Measurements from ENCODE around the gene WNT3A.

GRCh38 chr1:228073857-228074545 is 67.2 kb downstream of the WNT3A start:
- TF ChIP-seq, protein P1, sequence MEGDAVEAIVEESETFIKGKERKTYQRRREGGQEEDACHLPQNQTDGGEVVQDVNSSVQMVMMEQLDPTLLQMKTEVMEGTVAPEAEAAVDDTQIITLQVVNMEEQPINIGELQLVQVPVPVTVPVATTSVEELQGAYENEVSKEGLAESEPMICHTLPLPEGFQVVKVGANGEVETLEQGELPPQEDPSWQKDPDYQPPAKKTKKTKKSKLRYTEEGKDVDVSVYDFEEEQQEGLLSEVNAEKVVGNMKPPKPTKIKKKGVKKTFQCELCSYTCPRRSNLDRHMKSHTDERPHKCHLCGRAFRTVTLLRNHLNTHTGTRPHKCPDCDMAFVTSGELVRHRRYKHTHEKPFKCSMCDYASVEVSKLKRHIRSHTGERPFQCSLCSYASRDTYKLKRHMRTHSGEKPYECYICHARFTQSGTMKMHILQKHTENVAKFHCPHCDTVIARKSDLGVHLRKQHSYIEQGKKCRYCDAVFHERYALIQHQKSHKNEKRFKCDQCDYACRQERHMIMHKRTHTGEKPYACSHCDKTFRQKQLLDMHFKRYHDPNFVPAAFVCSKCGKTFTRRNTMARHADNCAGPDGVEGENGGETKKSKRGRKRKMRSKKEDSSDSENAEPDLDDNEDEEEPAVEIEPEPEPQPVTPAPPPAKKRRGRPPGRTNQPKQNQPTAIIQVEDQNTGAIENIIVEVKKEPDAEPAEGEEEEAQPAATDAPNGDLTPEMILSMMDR (IDR thresholded peaks at IDR 0.05; ENCODE audit: low read length) = no peak; the same call in 1 of the 2 replicates
- TF ChIP-seq EZH2 (optimal IDR thresholded peaks at IDR 0.05; ENCODE audit: low read depth, low read length) = no peak

Data from MM.1S (cell line).